Measurements from ENCODE around the gene ZNF296.
"Not testable (repeated sequence)": the region's sequence is repeated elsewhere in the genome, so short reads cannot be mapped to it uniquely, and the experiment has no call there.

ZNF296 gene

GRCh38 chr19:45115809-45116615, 39.7 kb upstream of the ZNF296 start:
- H3K4me3 ChIP-seq (ENCODE audit: low read depth in 1 of 2, low read length in 2 of 2): no peak overlapping the region
- H3K9me3 ChIP-seq (ENCODE audit: control insufficient read depth in 1 of 2, low read length in 2 of 2): no peaks in the 10 kb centered on the region
- H3K36me3 ChIP-seq (ENCODE audit: control insufficient read depth in 1 of 2, insufficient read depth in 2 of 2, low read length in 2 of 2): no peaks in the 10 kb centered on the region
- H3K27ac ChIP-seq (ENCODE audit: low read length): no peak overlapping the region
- no peaks in the 10 kb centered on the region for H3K27me3 ChIP-seq (ENCODE audit: low read depth, low read length)
- H3K4me1 ChIP-seq (ENCODE audit: control insufficient read depth in 1 of 2, insufficient read depth in 2 of 2, low read length in 2 of 2): peaks cover 0 to 24% of the 10 kb centered on the region in 2 donors

GRCh38 chr19:45114116-45114515, 37.8 kb upstream of the ZNF296 start:
- Histone ChIP-seq H3K27ac (ENCODE audit: low read length) (no peak overlapping the region), H3K36me3 (ENCODE audit: control insufficient read depth in 1 of 2, insufficient read depth in 2 of 2, low read length in 2 of 2) (no peaks in the 10 kb centered on the region), H3K4me3 (ENCODE audit: low read depth in 1 of 2, low read length in 2 of 2) (no peak overlapping the region), H3K27me3 (ENCODE audit: low read depth, low read length) (no peaks in the 10 kb centered on the region), H3K4me1 (ENCODE audit: control insufficient read depth in 1 of 2, insufficient read depth in 2 of 2, low read length in 2 of 2) (peaks cover 0 to 24% of the 10 kb centered on the region in 2 donors), H3K9me3 (ENCODE audit: control insufficient read depth in 1 of 2, low read length in 2 of 2) (no peaks in the 10 kb centered on the region)

- no peak overlapping the region for H3K27ac ChIP-seq (ENCODE audit: low read length)
- no peaks in the 10 kb centered on the region for H3K27me3 ChIP-seq (ENCODE audit: low read depth, low read length)
- H3K9me3 ChIP-seq (ENCODE audit: control insufficient read depth in 1 of 2, low read length in 2 of 2): no peaks in the 10 kb centered on the region
- no peak overlapping the region for H3K4me3 ChIP-seq (ENCODE audit: low read depth in 1 of 2, low read length in 2 of 2)
- no peaks in the 10 kb centered on the region for H3K36me3 ChIP-seq (ENCODE audit: control insufficient read depth in 1 of 2, insufficient read depth in 2 of 2, low read length in 2 of 2)
- peaks cover 0 to 23% of the 10 kb centered on the region in 2 donors for H3K4me1 ChIP-seq (ENCODE audit: control insufficient read depth in 1 of 2, insufficient read depth in 2 of 2, low read length in 2 of 2)
These were observed 37.4 kb upstream of the ZNF296 start for GRCh38 chr19:45113628-45114027.

DNA sequence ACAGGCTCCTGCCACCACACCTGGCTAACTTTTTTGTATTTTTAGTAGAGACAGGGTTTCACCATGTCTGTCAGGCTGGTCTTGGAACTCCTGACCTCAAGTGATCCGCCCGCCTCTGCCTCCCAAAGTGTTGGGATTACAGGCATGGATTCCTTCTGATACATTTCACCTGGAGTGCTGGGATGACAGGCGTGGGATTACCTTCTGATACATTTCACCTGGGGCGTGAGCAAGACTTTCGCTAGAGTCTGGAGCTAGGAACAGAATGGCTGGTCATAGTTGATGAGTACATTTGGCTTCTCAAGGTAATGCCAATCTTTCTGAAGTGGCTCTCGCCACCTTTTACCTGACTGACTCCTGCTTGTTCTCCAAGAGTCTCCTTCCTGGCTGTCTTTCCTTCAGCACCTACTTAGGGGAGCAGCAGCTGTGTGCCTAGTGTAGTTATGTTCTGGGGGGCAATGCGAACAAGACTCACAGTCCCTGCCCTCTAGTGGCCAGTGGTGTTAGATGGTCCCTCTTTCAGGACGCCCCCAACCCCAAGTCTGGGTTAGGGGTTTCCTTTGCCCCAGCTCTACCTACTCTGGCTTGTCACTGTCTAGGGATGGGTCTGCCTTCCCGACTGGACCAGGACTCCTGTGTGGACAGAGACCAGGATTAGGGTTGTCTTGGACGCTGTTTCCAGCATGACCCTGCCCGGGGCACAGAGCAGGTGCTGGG, 36.0 kb upstream of the ZNF296 start:
- no peaks in the 10 kb centered on the region for H3K36me3 ChIP-seq (ENCODE audit: control insufficient read depth in 1 of 2, insufficient read depth in 2 of 2, low read length in 2 of 2)
- H3K9me3 ChIP-seq (ENCODE audit: control insufficient read depth in 1 of 2, low read length in 2 of 2): no peaks in the 10 kb centered on the region
- peaks cover 0 to 10% of the 10 kb centered on the region in 2 donors for H3K4me1 ChIP-seq (ENCODE audit: control insufficient read depth in 1 of 2, insufficient read depth in 2 of 2, low read length in 2 of 2)
- no peaks in the 10 kb centered on the region for H3K27me3 ChIP-seq (ENCODE audit: low read depth, low read length)
- H3K27ac ChIP-seq (ENCODE audit: low read length): no peak overlapping the region
- H3K4me3 ChIP-seq (ENCODE audit: low read depth in 1 of 2, low read length in 2 of 2): no peak overlapping the region

DNA sequence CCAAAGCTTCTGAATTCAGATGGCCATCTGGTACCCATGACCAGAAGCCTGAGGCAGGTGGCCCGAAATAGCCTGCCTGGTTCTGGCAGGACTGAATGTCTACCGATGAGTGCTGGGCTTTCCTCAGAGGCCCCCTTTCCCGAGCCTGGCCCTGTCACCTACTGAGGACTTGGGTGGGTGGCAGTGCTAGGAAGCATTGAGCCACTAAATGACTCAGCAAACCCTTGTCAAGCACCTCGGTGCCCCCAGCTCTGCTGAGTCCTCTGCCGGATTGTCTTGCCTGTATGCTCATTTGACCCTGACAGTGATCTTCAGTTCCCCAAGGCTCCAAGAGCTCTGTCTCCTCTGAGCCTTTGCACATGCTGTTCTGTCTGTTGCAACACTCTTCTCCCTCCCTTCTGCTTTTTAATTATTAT, 34.6 kb upstream of the ZNF296 start:
- Histone ChIP-seq H3K36me3 (ENCODE audit: control insufficient read depth in 1 of 2, insufficient read depth in 2 of 2, low read length in 2 of 2) (no peaks in the 10 kb centered on the region), H3K27me3 (ENCODE audit: low read depth, low read length) (no peaks in the 10 kb centered on the region), H3K27ac (ENCODE audit: low read length) (no peak overlapping the region), H3K4me3 (ENCODE audit: low read depth in 1 of 2, low read length in 2 of 2) (no peak overlapping the region), H3K4me1 (ENCODE audit: control insufficient read depth in 1 of 2, insufficient read depth in 2 of 2, low read length in 2 of 2) (no peaks in the 10 kb centered on the region), H3K9me3 (ENCODE audit: control insufficient read depth in 1 of 2, low read length in 2 of 2) (no peaks in the 10 kb centered on the region)

- H3K9me3 ChIP-seq (ENCODE audit: control insufficient read depth in 1 of 2, low read length in 2 of 2): no peaks in the 10 kb centered on the region
- no peak overlapping the region for H3K27ac ChIP-seq (ENCODE audit: low read length)
- H3K4me1 ChIP-seq (ENCODE audit: control insufficient read depth in 1 of 2, insufficient read depth in 2 of 2, low read length in 2 of 2): peaks cover 11 to 14% of the 10 kb centered on the region in 2 donors
- no peaks in the 10 kb centered on the region for H3K27me3 ChIP-seq (ENCODE audit: low read depth, low read length)
- no peaks in the 10 kb centered on the region for H3K36me3 ChIP-seq (ENCODE audit: control insufficient read depth in 1 of 2, insufficient read depth in 2 of 2, low read length in 2 of 2)
- H3K4me3 ChIP-seq (ENCODE audit: low read depth in 1 of 2, low read length in 2 of 2): no peak overlapping the region
These were observed 31.4 kb upstream of the ZNF296 start for GRCh38 chr19:45107621-45108150.

DNA sequence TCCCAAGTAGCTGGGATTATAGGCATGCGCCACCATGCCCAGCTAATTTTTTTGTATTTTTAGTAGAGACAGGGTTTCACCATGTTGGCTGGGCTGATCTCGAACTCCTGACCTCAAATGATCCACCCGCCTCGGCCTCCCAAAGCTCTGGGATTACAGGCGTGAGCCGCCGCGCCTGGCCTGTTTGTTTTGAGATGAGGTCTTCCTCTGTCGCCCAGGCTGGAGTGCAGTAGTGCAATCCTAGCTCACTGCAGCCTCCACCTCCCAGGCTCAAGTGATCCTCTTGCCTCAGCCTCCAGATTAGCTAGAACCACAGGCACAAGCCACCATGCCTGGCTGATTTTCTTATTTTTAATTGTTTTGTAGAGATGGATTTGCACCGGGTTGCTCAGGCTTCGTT, 30.1 kb upstream of the ZNF296 start:
- not testable (repeated sequence) for H3K9me3 ChIP-seq (ENCODE audit: control insufficient read depth in 1 of 2, low read length in 2 of 2); H3K27me3 ChIP-seq (ENCODE audit: low read depth, low read length)
- H3K4me1 ChIP-seq (ENCODE audit: control insufficient read depth in 1 of 2, insufficient read depth in 2 of 2, low read length in 2 of 2): peaks cover 11 to 14% of the 10 kb centered on the region in 2 donors

DNA sequence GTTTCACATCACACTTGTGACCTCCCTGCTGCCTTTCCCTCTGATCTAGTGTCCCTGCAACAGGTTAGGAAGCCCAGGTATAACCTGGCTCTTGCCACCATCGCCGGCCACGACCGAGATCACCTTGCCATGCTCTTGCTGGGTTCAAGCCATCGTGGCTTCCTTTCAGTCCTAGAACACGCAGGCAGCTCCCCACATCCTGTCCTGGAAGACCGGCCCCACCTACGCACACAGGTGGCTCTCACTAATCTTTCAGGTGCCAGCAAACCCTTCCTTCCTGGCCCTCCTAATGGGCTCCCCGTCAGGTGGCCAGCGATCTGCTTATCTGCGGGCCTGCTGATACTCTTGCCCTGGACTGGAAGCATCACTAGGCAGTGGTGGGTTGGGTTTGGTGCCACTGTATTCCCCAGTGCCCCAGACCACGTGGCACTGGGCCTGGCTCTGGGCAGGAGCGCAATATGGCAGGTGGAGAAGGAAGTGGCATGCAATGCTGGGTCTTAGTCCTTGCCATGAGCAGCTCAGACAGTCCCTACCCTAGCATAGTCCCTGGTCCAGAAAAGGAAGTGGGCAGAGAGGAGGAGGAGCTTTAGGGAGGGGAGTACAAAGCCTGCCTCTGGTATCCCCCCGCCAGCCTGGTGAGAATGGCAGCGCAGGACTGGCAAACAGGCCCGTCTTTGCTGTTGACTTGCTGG, 28.5 kb upstream of the ZNF296 start:
- Histone ChIP-seq H3K4me1 (ENCODE audit: control insufficient read depth in 1 of 2, insufficient read depth in 2 of 2, low read length in 2 of 2) (peaks cover 11 to 19% of the 10 kb centered on the region in 2 donors), H3K4me3 (ENCODE audit: low read depth in 1 of 2, low read length in 2 of 2) (no peak overlapping the region), H3K27ac (ENCODE audit: low read length) (no peak overlapping the region), H3K9me3 (ENCODE audit: control insufficient read depth in 1 of 2, low read length in 2 of 2) (no peaks in the 10 kb centered on the region), H3K27me3 (ENCODE audit: low read depth, low read length) (no peaks in the 10 kb centered on the region), H3K36me3 (ENCODE audit: control insufficient read depth in 1 of 2, insufficient read depth in 2 of 2, low read length in 2 of 2) (no peaks in the 10 kb centered on the region)

More for the DNA sequence above, 30.1 kb upstream of the ZNF296 start:
- H3K27ac ChIP-seq (ENCODE audit: low read length); H3K4me3 ChIP-seq (ENCODE audit: low read depth in 1 of 2, low read length in 2 of 2); H3K36me3 ChIP-seq (ENCODE audit: control insufficient read depth in 1 of 2, insufficient read depth in 2 of 2, low read length in 2 of 2): not testable (repeated sequence)

DNA sequence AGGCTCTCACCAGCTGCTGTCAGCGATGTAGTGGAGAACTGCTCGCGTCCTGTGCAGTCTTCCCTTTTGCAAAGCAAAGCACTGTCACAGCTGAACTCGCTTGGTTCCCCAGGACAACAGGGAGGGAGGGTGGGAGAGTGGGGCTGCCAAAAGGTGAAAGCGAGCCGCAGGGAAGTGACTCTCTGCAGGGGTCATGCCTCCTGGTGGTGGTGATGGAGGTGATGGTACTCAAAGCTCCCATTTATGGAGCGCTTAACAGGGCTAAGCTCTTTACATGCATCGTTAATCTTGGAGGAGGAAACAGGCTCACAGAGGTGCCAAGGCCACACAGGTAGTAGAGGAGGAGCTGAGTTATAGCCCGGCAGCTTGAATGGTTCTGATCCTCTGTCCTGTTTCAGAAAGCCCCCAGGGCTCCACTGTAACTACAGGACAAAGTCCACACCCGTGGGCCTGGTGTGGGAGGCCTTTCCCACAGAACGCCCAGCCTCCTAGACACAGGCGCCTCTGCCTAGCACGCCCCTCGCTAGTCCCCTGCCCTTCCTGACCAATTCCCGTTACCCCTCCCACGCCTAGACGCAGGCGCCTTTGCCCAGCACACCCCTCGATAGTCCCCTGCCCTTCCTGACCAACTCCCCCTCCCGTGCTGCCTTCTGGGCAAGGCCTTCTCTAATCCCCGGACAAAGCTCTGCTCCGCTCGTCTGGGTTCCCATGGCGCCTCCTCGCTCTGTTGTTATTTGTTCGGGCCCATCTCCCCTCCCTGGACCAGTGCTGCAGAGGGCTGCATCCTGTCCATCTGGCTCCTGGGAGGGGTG, 27.4 kb upstream of the ZNF296 start:
- Histone ChIP-seq H3K4me3 (ENCODE audit: low read depth in 1 of 2, low read length in 2 of 2) (no peak overlapping the region), H3K36me3 (ENCODE audit: control insufficient read depth in 1 of 2, insufficient read depth in 2 of 2, low read length in 2 of 2) (no peaks in the 10 kb centered on the region), H3K27ac (ENCODE audit: low read length) (no peak overlapping the region), H3K27me3 (ENCODE audit: low read depth, low read length) (no peaks in the 10 kb centered on the region), H3K4me1 (ENCODE audit: control insufficient read depth in 1 of 2, insufficient read depth in 2 of 2, low read length in 2 of 2) (peaks cover 20 to 25% of the 10 kb centered on the region in 2 donors), H3K9me3 (ENCODE audit: control insufficient read depth in 1 of 2, low read length in 2 of 2) (no peaks in the 10 kb centered on the region)

- Histone ChIP-seq H3K4me3 (ENCODE audit: low read depth in 1 of 2, low read length in 2 of 2) (no peak overlapping the region), H3K36me3 (ENCODE audit: control insufficient read depth in 1 of 2, insufficient read depth in 2 of 2, low read length in 2 of 2) (no peaks in the 10 kb centered on the region), H3K9me3 (ENCODE audit: control insufficient read depth in 1 of 2, low read length in 2 of 2) (no peaks in the 10 kb centered on the region), H3K27ac (ENCODE audit: low read length) (no peak overlapping the region), H3K4me1 (ENCODE audit: control insufficient read depth in 1 of 2, insufficient read depth in 2 of 2, low read length in 2 of 2) (peaks cover 26 to 28% of the 10 kb centered on the region in 2 donors), H3K27me3 (ENCODE audit: low read depth, low read length) (no peaks in the 10 kb centered on the region)
These were observed 26.9 kb upstream of the ZNF296 start for GRCh38 chr19:45103156-45103507.
